Gastrocnemius medialis (tissue), 4 donors: ENCODE measurements around the gene ODAM. TPM values are rescaled to one million over a fixed set of nuclear protein-coding genes. Genes with fewer than 3 reads are reported as not detected.

Experiments used
- ATAC-seq, 2 donors: fragments of 150-250 bp; one replicate each; pipeline ENCODE4 v1.9.1; 2016
- DNase-seq, 2 donors: peaks; one replicate each; pipeline ENCODE4 v3.0.0-alpha.2; 2019
- H3K27ac ChIP-seq, 4 donors: fragments of 200-600 bp; sonication (generic); 1 replicate in 1 of 4; 2 replicates in 3 of 4; pipeline ENCODE4 v1.5.1; 2016 to 2018; ENCODE audit warnings: mild to moderate bottlenecking in 2 of 4, moderate library complexity in 1 of 4
- H3K27me3 ChIP-seq, 3 donors: fragments of 200-600 bp; sonication (generic) in 2 of 3; 1 replicate in 1 of 3; 2 replicates in 2 of 3; pipeline versions ENCODE4 v1.5.1 to v1.6.0; 2016 to 2019; ENCODE audit warnings: mild to moderate bottlenecking in 1 of 3, moderate library complexity in 1 of 3
- H3K36me3 ChIP-seq, 2 donors: fragments of 200-600 bp; sonication (generic) in 1 of 2; one replicate each; pipeline ENCODE4 v1.5.1; 2017 to 2018
- H3K4me1 ChIP-seq, 2 donors: fragments of 200-600 bp; sonication (generic) in 1 of 2; one replicate each; pipeline ENCODE4 v1.5.1; 2016 to 2017; ENCODE audit warnings: mild to moderate bottlenecking in 2 of 2
- H3K4me3 ChIP-seq, 4 donors: fragments of 200-600 bp; sonication (generic) in 3 of 4; 1 replicate in 1 of 4; 2 replicates in 3 of 4; pipeline ENCODE4 v1.5.1; 2016 to 2019; ENCODE audit warnings: mild to moderate bottlenecking in 2 of 4
- H3K9me3 ChIP-seq, 3 donors: fragments of 200-600 bp; sonication (generic) in 2 of 3; 1 replicate in 1 of 3; 2 replicates in 2 of 3; pipeline ENCODE4 v1.5.1; 2016 to 2019
- CTCF ChIP-seq, 5 experiments: fragments of 450-650 bp in 3 of 5; fragments of 200-600 bp in 2 of 5; sonication (generic) in 2 of 5; IDR thresholded peaks in 4 of 5; conservative IDR thresholded peaks in 1 of 5; 1 replicate in 4 of 5; 2 replicates in 1 of 5; pipeline ENCODE4 v1.5.1; 2016 to 2019; ENCODE audit warnings: antibody characterized with exemption in 5 of 5, mild to moderate bottlenecking in 3 of 5, moderate library complexity in 3 of 5
- POLR2A ChIP-seq, 2 donors: fragments of 450-650 bp; IDR thresholded peaks; one replicate each; pipeline ENCODE4 v1.6.1; 2017; ENCODE audit warnings: antibody characterized with exemption in 2 of 2, mild to moderate bottlenecking in 2 of 2, moderate library complexity in 2 of 2
- in situ Hi-C, 4 donors: fragments of 200-750 bp; cut with MboI; loops; one replicate each; pipeline versions ENCODE4 v1.15.0 to v1.8.0; 2017; ENCODE audit warnings: low sequenced_read_pairs in 4 of 4
- intact Hi-C: fragments of 100-400 bp; cut with DNase I; formaldehyde crosslinking; loops from one replicate; pipeline ENCODE4 v1.15.1; 2023; ENCODE audit warnings: low total_unique reads
- total RNA-seq, 4 donors: library from RNA; depleted of rRNA; stranded (reverse); fragments of >200 nt; gene quantifications; one replicate each; pipeline versions ENCODE4 v1.1.0 to v1.2.3, GENCODE V29; 2016

Gene ODAM
- total RNA-seq, 4 donors from 2014 or later: not detected

- no peaks in the 10 kb centered on the region for H3K4me1 ChIP-seq
- H3K9me3 ChIP-seq: no peaks in the 10 kb centered on the region
- no peaks in the 10 kb centered on the region for H3K36me3 ChIP-seq
- no peak overlapping the region for H3K27ac ChIP-seq
- ATAC-seq (no peak), DNase-seq (no peak)
- in situ Hi-C loops (no loop called here), intact Hi-C loops (no loop called here)
- TF ChIP-seq POLR2A (IDR thresholded peaks at IDR 0.05): no peak
- TF ChIP-seq CTCF (IDR thresholded peaks at IDR 0.05 in 4 of 5, conservative IDR thresholded peaks at IDR 0.05 in 1 of 5): no peak
- H3K4me3 ChIP-seq: no peak overlapping the region
- no peaks in the 10 kb centered on the region for H3K27me3 ChIP-seq
Measured at GRCh38 chr4:70190579-70190978, 4.9 kb upstream of the ODAM start.

GRCh38 chr4:70191647-70192046, 3.9 kb upstream of the ODAM start:
- ATAC-seq (no peak), DNase-seq (no peak)
- Histone ChIP-seq H3K36me3 (no peaks in the 10 kb centered on the region), H3K9me3 (no peaks in the 10 kb centered on the region), H3K4me3 (no peak overlapping the region), H3K27me3 (no peaks in the 10 kb centered on the region), H3K4me1 (no peaks in the 10 kb centered on the region), H3K27ac (no peak overlapping the region)
- TF ChIP-seq CTCF (IDR thresholded peaks at IDR 0.05 in 4 of 5, conservative IDR thresholded peaks at IDR 0.05 in 1 of 5) (no peak), POLR2A (IDR thresholded peaks at IDR 0.05) (no peak)
- in situ Hi-C loops: no loop called here
- intact Hi-C loops: no loop called here

GRCh38 chr4:70192895-70193294, 2.6 kb upstream of the ODAM start:
- TF ChIP-seq POLR2A (IDR thresholded peaks at IDR 0.05): no peak
- TF ChIP-seq CTCF (IDR thresholded peaks at IDR 0.05 in 4 of 5, conservative IDR thresholded peaks at IDR 0.05 in 1 of 5): no peak

GRCh38 chr4:70196857-70197256, 1.3 kb downstream of the ODAM start:
- intact Hi-C loops: no loop called here
- in situ Hi-C loops: no loop called here
- H3K9me3 ChIP-seq: no peaks in the 10 kb centered on the region
- H3K27me3 ChIP-seq: no peaks in the 10 kb centered on the region
- ATAC-seq (no peak), DNase-seq (no peak)
- H3K4me3 ChIP-seq: no peak overlapping the region
- no peak overlapping the region for H3K27ac ChIP-seq
- no peak for TF ChIP-seq CTCF (IDR thresholded peaks at IDR 0.05 in 4 of 5, conservative IDR thresholded peaks at IDR 0.05 in 1 of 5)
- no peak for TF ChIP-seq POLR2A (IDR thresholded peaks at IDR 0.05)
- no peaks in the 10 kb centered on the region for H3K4me1 ChIP-seq
- no peaks in the 10 kb centered on the region for H3K36me3 ChIP-seq

More at GRCh38 chr4:70192895-70193294, 2.6 kb upstream of the ODAM start:
- Histone ChIP-seq H3K4me1 (no peaks in the 10 kb centered on the region), H3K9me3 (no peaks in the 10 kb centered on the region), H3K4me3 (no peak overlapping the region), H3K27me3 (no peaks in the 10 kb centered on the region), H3K27ac (no peak overlapping the region), H3K36me3 (no peaks in the 10 kb centered on the region)
- DNase-seq (no peak), ATAC-seq (no peak)
- in situ Hi-C loops (no loop called here), intact Hi-C loops (no loop called here)

GRCh38 chr4:70197842-70198241, 2.3 kb downstream of the ODAM start:
- ATAC-seq (no peak), DNase-seq (no peak)
- H3K27ac ChIP-seq: no peak overlapping the region
- TF ChIP-seq POLR2A (IDR thresholded peaks at IDR 0.05) (no peak), CTCF (IDR thresholded peaks at IDR 0.05 in 4 of 5, conservative IDR thresholded peaks at IDR 0.05 in 1 of 5) (no peak)
- H3K4me1 ChIP-seq: no peaks in the 10 kb centered on the region
- H3K9me3 ChIP-seq: no peaks in the 10 kb centered on the region
- in situ Hi-C loops: no loop called here
- no peaks in the 10 kb centered on the region for H3K36me3 ChIP-seq
- intact Hi-C loops: no loop called here
- H3K27me3 ChIP-seq: no peaks in the 10 kb centered on the region
- H3K4me3 ChIP-seq: no peak overlapping the region
